Endothelial cell of umbilical vein (primary cell): ENCODE results near the gene CACNA1S. TPM values are rescaled to one million over a fixed set of nuclear protein-coding genes. Genes with fewer than 3 reads are reported as not detected.

Experiments used
- BruUV-seq: library from RNA; stranded (reverse); fragments of 400-500 nt; replicated peaks from 2 replicates; lab custom pipeline; 2021; lab: Mats Ljungman, UMichigan
- CTCF ChIA-PET: fragments of 300-600, 350-600 bp; sonication (Branson Sonifier 250); formaldehyde crosslinking; loops from one replicate; lab custom pipeline; 2021; ENCODE audit warnings: antibody characterized with exemption, inconsistent platforms; lab: Charles Lee
- POLR2A ChIA-PET: fragments of 300-600, 350-600 bp; sonication (Branson Sonifier 250); formaldehyde crosslinking; loops from one replicate; lab custom pipeline; 2021; ENCODE audit warnings: antibody characterized with exemption, inconsistent platforms; lab: Charles Lee
- DNase-seq: peaks from one replicate; pipeline ENCODE4 v3.0.0-alpha.2; 2011; ENCODE audit warnings: low read depth, low spot score
- FAIRE-seq: peaks from 2 replicates; lab custom pipeline; 2011; peaks lifted over from hg19 to GRCh38; lab: Jason Lieb, UNC
- H2AFZ ChIP-seq: 2 replicates; pipeline ENCODE4 v1.6.0; 2012; ENCODE audit warnings: low read depth, low read length, control low read depth, inconsistent platforms
- H3K27ac ChIP-seq: 2 replicates; pipeline ENCODE4 v1.5.1; 2011; ENCODE audit warnings: low read depth, mild to moderate bottlenecking, control low read depth, low read length, moderate library complexity; ENCODE audit not compliant: insufficient read depth
- H3K27me3 ChIP-seq, 2 experiments: 2 replicates each; pipeline versions ENCODE4 v1.6.0 to v1.6.1; 2011; ENCODE audit warnings: low read length in 2 of 2, mixed read lengths in 1 of 2; ENCODE audit not compliant: control insufficient read depth in 2 of 2, insufficient read depth in 2 of 2
- H3K36me3 ChIP-seq, 2 experiments: 2 replicates in 1 of 2; 3 replicates in 1 of 2; pipeline ENCODE4 v1.5.1; 2011; ENCODE audit warnings: low read length in 2 of 2, mild to moderate bottlenecking in 1 of 2, moderate library complexity in 1 of 2; ENCODE audit not compliant: control insufficient read depth in 2 of 2, insufficient read depth in 2 of 2; ENCODE audit errors: extremely low read depth in 1 of 2
- H3K4me1 ChIP-seq: 3 replicates; pipeline ENCODE4 v1.5.1; 2011; ENCODE audit warnings: mild to moderate bottlenecking, low read length; ENCODE audit not compliant: control insufficient read depth, insufficient read depth; ENCODE audit errors: extremely low read depth
- H3K4me2 ChIP-seq: 2 replicates; pipeline ENCODE4 v1.6.1; 2011; ENCODE audit warnings: low read length, control low read depth, mixed read lengths; ENCODE audit not compliant: insufficient read depth
- H3K4me3 ChIP-seq, 3 experiments: fragments of 200-600 bp in 1 of 3; sonication (generic), shearing (Covaris generic) in 1 of 3; replicated peaks in 1 of 3; 2 replicates each; pipeline ENCODE4 v1.5.1; 2011 to 2016; ENCODE audit warnings: control low read depth in 3 of 3, low read length in 3 of 3, mild to moderate bottlenecking in 2 of 3, inconsistent platforms in 1 of 3, low read depth in 1 of 3, moderate library complexity in 1 of 3; ENCODE audit not compliant: insufficient read depth in 1 of 3
- H3K79me2 ChIP-seq: 2 replicates; pipeline ENCODE4 v1.6.0; 2012; ENCODE audit warnings: low read length, inconsistent platforms; ENCODE audit not compliant: control insufficient read depth, insufficient read depth
- H3K9ac ChIP-seq: replicated peaks from 2 replicates; pipeline ENCODE3; 2011; ENCODE audit warnings: low read length, control low read depth; ENCODE audit not compliant: insufficient read depth; ENCODE audit errors: extremely low read depth
- H3K9me1 ChIP-seq: replicated peaks from 3 replicates; pipeline ENCODE4 v1.6.0; 2011; ENCODE audit warnings: mild to moderate bottlenecking, low read length; ENCODE audit not compliant: control insufficient read depth, insufficient read depth; ENCODE audit errors: extremely low read depth
- H3K9me3 ChIP-seq: replicated peaks from 2 replicates; pipeline ENCODE4 v1.5.1; 2012; ENCODE audit warnings: low read length, inconsistent platforms; ENCODE audit not compliant: control insufficient read depth, insufficient read depth
- H4K20me1 ChIP-seq: replicated peaks from 2 replicates; pipeline ENCODE3; 2011; ENCODE audit warnings: mild to moderate bottlenecking, low read length; ENCODE audit not compliant: control insufficient read depth, insufficient read depth; ENCODE audit errors: extremely low read depth
- EZH2 ChIP-seq: IDR thresholded peaks from 2 replicates; pipeline ENCODE4 v1.6.1; 2012; ENCODE audit warnings: borderline replicate concordance, low read depth, mild to moderate bottlenecking, moderate library complexity, low read length, inconsistent platforms; ENCODE audit not compliant: severe bottlenecking
- FOS ChIP-seq: IDR thresholded peaks from 2 replicates; pipeline ENCODE4 v1.6.1; 2011; ENCODE audit warnings: mild to moderate bottlenecking, low read length, moderate library complexity, borderline replicate concordance; ENCODE audit not compliant: insufficient read depth
- GATA2 ChIP-seq: IDR thresholded peaks from 2 replicates; pipeline ENCODE4 v1.7.0; 2011; ENCODE audit warnings: low read depth, mild to moderate bottlenecking, moderate library complexity, mixed read lengths, low read length; ENCODE audit not compliant: insufficient read length, insufficient read depth
- JUN ChIP-seq: IDR thresholded peaks from 2 replicates; pipeline ENCODE4 v1.6.1; 2011; ENCODE audit warnings: borderline replicate concordance, low read depth; ENCODE audit not compliant: insufficient read length, insufficient read depth
- MYC ChIP-seq: IDR thresholded peaks from one replicate; pipeline ENCODE4 v1.6.1; 2011; ENCODE audit warnings: mild to moderate bottlenecking, low read depth, low read length
- POLR2A ChIP-seq: IDR thresholded peaks from 2 replicates; pipeline ENCODE4 v1.6.1; 2012; ENCODE audit warnings: low read depth, mild to moderate bottlenecking, control low read depth, low read length
- POLR2AphosphoS5 ChIP-seq: IDR thresholded peaks from 2 replicates; pipeline ENCODE4 v1.6.1; 2012; ENCODE audit warnings: low read depth, mild to moderate bottlenecking, control low read depth, low read length, moderate library complexity; ENCODE audit not compliant: insufficient read depth
- dilution Hi-C: fragments of 300-500 bp; cut with MboI; formaldehyde crosslinking; loops from one replicate; pipeline ENCODE4 v1.15.0; 2019; ENCODE audit warnings: low sequenced_read_pairs; ENCODE audit not compliant: extremely low pct_ligation_motif_present
- intact Hi-C: fragments of 100-400 bp; cut with micrococcal nuclease; formaldehyde crosslinking; loops from one replicate; pipeline ENCODE4 v1.10.0; 2022
- polyA plus RNA-seq, 4 experiments: library from polyadenylated mRNA; depleted of rRNA in 3 of 4; stranded (reverse) in 3 of 4; unstranded in 1 of 4; fragments of >200 nt; gene quantifications; 2 replicates each; pipeline versions ENCODE4 v1.2.1 to v1.2.3, GENCODE V29; 2011 to 2012; ENCODE audit warnings: missing spikeins in 1 of 4
- total RNA-seq: library from RNA; stranded (reverse); gene quantifications from 2 replicates; pipeline ENCODE4 v1.2.3, GENCODE V29; 2021
- TF ChIP-seq, protein P1 (sequence below): IDR thresholded peaks from 2 replicates; pipeline ENCODE4 v1.6.1; 2011; ENCODE audit not compliant: insufficient read depth, insufficient read length
- TF ChIP-seq, protein P2 (sequence below), 2 donors: IDR thresholded peaks; 1 replicate in 1 of 2; 2 replicates in 1 of 2; pipeline ENCODE4 v1.5.1; 2011; ENCODE audit warnings: low read length in 2 of 2, mild to moderate bottlenecking in 2 of 2, moderate library complexity in 2 of 2, control low read depth in 1 of 2, inconsistent platforms in 1 of 2, low read depth in 1 of 2; ENCODE audit not compliant: insufficient read depth in 1 of 2; ENCODE audit errors: extremely low read depth in 1 of 2

CACNA1S gene
- total and polyA plus RNA-seq, 2 donors (not counting 3 experiments of a cell fraction or from before 2014, with no cell fraction given): not detected

DNA sequence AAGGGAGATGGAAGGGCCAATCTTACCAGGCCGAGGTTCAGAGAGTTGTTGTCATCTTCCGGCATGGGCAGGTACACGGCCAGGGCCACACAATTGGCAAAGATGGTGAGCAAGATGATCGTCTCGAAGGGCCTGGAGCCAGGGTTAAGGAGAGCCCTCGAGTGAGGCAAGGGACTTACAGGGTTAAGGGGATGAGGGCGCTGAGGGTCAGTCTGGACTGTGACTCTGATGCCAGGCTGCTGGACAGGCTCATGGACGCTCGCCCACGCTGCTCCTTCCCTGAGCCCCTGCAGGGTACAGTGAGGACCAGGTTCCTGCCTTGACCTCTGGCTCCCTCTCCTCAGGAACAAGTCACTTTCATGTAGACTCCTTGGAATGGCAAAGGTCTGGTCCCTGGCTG is 2.1 kb downstream of the CACNA1S start:
- Histone ChIP-seq H3K4me1 (no peaks in the 10 kb centered on the region), H4K20me1 (no peaks in the 10 kb centered on the region), H3K79me2 (no peaks in the 10 kb centered on the region), H3K4me2 (no peak overlapping the region), H3K9me3 (no peaks in the 10 kb centered on the region), H3K27me3 (peaks cover 12 to 13% of the 10 kb centered on the region in 2 experiments), H3K9me1 (no peaks in the 10 kb centered on the region), H3K36me3 (no peaks in the 10 kb centered on the region), H3K4me3 (no peak overlapping the region), H3K27ac (no peak overlapping the region), H3K9ac (no peak overlapping the region), H2AFZ (no peak overlapping the region)
- no peak for FAIRE-seq
- dilution Hi-C loops: no loop called here
- TF ChIP-seq GATA2 (no peak), FOS (no peak), POLR2AphosphoS5 (no peak), EZH2 (no peak), JUN (no peak), MYC (no peak), POLR2A (no peak)
- TF ChIP-seq, protein P1, sequence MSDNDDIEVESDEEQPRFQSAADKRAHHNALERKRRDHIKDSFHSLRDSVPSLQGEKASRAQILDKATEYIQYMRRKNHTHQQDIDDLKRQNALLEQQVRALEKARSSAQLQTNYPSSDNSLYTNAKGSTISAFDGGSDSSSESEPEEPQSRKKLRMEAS: no peak
- TF ChIP-seq, protein P2, sequence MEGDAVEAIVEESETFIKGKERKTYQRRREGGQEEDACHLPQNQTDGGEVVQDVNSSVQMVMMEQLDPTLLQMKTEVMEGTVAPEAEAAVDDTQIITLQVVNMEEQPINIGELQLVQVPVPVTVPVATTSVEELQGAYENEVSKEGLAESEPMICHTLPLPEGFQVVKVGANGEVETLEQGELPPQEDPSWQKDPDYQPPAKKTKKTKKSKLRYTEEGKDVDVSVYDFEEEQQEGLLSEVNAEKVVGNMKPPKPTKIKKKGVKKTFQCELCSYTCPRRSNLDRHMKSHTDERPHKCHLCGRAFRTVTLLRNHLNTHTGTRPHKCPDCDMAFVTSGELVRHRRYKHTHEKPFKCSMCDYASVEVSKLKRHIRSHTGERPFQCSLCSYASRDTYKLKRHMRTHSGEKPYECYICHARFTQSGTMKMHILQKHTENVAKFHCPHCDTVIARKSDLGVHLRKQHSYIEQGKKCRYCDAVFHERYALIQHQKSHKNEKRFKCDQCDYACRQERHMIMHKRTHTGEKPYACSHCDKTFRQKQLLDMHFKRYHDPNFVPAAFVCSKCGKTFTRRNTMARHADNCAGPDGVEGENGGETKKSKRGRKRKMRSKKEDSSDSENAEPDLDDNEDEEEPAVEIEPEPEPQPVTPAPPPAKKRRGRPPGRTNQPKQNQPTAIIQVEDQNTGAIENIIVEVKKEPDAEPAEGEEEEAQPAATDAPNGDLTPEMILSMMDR (IDR thresholded peaks at IDR 0.05; ENCODE audit: extremely low read depth in 1 of 2, insufficient read depth in 1 of 2, low read depth in 1 of 2, low read length in 2 of 2): no peak
- BruUV-seq: no TSS peak
- ChIA-PET CTCF (no interaction called here), POLR2A (no interaction called here)
- DNase-seq: no peak
- intact Hi-C loops: loop anchor here (5.0 to 10.0 kb wide), 4 partner anchors 68 to 555 kb away; partner anchors contain the start of genes INAVA and KIF14
